Smooth muscle cell (in vitro differentiated cells): ENCODE results near the gene SEM1. TPM values are rescaled to one million over a fixed set of nuclear protein-coding genes. Genes with fewer than 3 reads are reported as not detected.

Experiments used
- DNase-seq: peaks from one replicate; lab custom pipeline; 2025; ENCODE audit not compliant: unreplicated experiment; lab: John Stamatoyannopoulos, UW
- H2AFZ ChIP-seq: fragments of 200-600 bp; sonication (generic); 2 replicates; pipeline ENCODE4 v1.6.0; 2016; ENCODE audit warnings: antibody characterized with exemption, low read depth, mild to moderate bottlenecking
- H3F3A ChIP-seq: fragments of 200-600 bp; sonication (generic); 2 replicates; pipeline ENCODE4 v1.6.0; 2017; ENCODE audit warnings: antibody characterized with exemption, low read depth
- H3K27ac ChIP-seq: fragments of 200-600 bp; sonication (generic); 2 replicates; pipeline ENCODE4 v1.5.1; 2016; ENCODE audit warnings: low read depth, mild to moderate bottlenecking
- H3K27me3 ChIP-seq: fragments of 200-600 bp; sonication (generic); 2 replicates; pipeline ENCODE4 v1.6.1; 2016; ENCODE audit warnings: low read depth, mild to moderate bottlenecking
- H3K36me3 ChIP-seq: fragments of 200-600 bp; sonication (generic); 2 replicates; pipeline ENCODE4 v1.5.1; 2016; ENCODE audit warnings: low read depth
- H3K4me1 ChIP-seq: fragments of 200-600 bp; sonication (generic); 2 replicates; pipeline ENCODE4 v1.5.1; 2016; ENCODE audit warnings: low read depth
- H3K4me2 ChIP-seq: fragments of 200-600 bp; sonication (generic); 2 replicates; pipeline ENCODE4 v1.6.0; 2016; ENCODE audit warnings: mild to moderate bottlenecking
- H3K4me3 ChIP-seq: fragments of 200-600 bp; sonication (generic); 2 replicates; pipeline ENCODE4 v1.5.1; 2016; ENCODE audit warnings: mild to moderate bottlenecking
- H3K79me2 ChIP-seq: fragments of 200-600 bp; sonication (generic); 2 replicates; pipeline ENCODE4 v1.6.0; 2016; ENCODE audit warnings: low read depth, mild to moderate bottlenecking
- H3K9ac ChIP-seq: fragments of 200-600 bp; sonication (generic); 2 replicates; pipeline ENCODE4 v1.6.0; 2016; ENCODE audit warnings: low read depth
- H3K9me3 ChIP-seq: fragments of 200-600 bp; sonication (generic); replicated peaks from 2 replicates; pipeline ENCODE4 v1.5.1; 2016; ENCODE audit warnings: low read depth
- H4K20me1 ChIP-seq: fragments of 200-600 bp; sonication (generic); 2 replicates; pipeline ENCODE4 v1.6.0; 2016; ENCODE audit warnings: low read depth
- WGBS: methylation state at CpG from one replicate; pipeline ENCODE4 v1.1.7; 2016; ENCODE audit warnings: low lambda C conversion rate; 5-methylcytosine and 5-hydroxymethylcytosine counted together
- polyA plus RNA-seq: library from polyadenylated mRNA; unstranded; fragments of >200 nt; fragmentation: Nextera tagmentation; extraction: Ambion mirVana; gene quantifications from 2 replicates; pipeline ENCODE4 v1.2.1, GENCODE V29; 2016
- total RNA-seq: library from RNA; depleted of rRNA; stranded (reverse); fragments of >200 nt; gene quantifications from 2 replicates; pipeline ENCODE4 v1.2.3, GENCODE V29; 2014
- TF ChIP-seq, protein P1 (sequence below): fragments of 200-600 bp; sonication (generic); IDR thresholded peaks from 2 replicates; pipeline ENCODE4 v1.5.1; 2017; ENCODE audit warnings: borderline replicate concordance, mild to moderate bottlenecking, antibody characterized with exemption; ENCODE audit not compliant: insufficient read depth, poor library complexity, severe bottlenecking

The SEM1 gene
- total and polyA plus RNA-seq, 2 experiments from 2014 or later, result 26.3 to 272 TPM

- Histone ChIP-seq H2AFZ (no peak overlapping the region), H3K4me1 (no peaks in the 10 kb centered on the region), H3F3A (no peaks in the 10 kb centered on the region), H4K20me1 (peaks cover 43% of the 10 kb centered on the region), H3K27ac (no peak overlapping the region), H3K79me2 (peaks cover 16% of the 10 kb centered on the region), H3K4me2 (no peak overlapping the region), H3K27me3 (no peaks in the 10 kb centered on the region), H3K9ac (no peak overlapping the region), H3K9me3 (no peaks in the 10 kb centered on the region), H3K4me3 (no peak overlapping the region), H3K36me3 (peaks cover 6% of the 10 kb centered on the region)
- no peak for DNase-seq
- TF ChIP-seq, protein P1, sequence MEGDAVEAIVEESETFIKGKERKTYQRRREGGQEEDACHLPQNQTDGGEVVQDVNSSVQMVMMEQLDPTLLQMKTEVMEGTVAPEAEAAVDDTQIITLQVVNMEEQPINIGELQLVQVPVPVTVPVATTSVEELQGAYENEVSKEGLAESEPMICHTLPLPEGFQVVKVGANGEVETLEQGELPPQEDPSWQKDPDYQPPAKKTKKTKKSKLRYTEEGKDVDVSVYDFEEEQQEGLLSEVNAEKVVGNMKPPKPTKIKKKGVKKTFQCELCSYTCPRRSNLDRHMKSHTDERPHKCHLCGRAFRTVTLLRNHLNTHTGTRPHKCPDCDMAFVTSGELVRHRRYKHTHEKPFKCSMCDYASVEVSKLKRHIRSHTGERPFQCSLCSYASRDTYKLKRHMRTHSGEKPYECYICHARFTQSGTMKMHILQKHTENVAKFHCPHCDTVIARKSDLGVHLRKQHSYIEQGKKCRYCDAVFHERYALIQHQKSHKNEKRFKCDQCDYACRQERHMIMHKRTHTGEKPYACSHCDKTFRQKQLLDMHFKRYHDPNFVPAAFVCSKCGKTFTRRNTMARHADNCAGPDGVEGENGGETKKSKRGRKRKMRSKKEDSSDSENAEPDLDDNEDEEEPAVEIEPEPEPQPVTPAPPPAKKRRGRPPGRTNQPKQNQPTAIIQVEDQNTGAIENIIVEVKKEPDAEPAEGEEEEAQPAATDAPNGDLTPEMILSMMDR, result no peak
- 91% methylated on average over 1 of the region's 1 CpG for WGBS
Observed at GRCh38 chr7:96685755-96686154, 23.9 kb downstream of the SEM1 start.

DNA sequence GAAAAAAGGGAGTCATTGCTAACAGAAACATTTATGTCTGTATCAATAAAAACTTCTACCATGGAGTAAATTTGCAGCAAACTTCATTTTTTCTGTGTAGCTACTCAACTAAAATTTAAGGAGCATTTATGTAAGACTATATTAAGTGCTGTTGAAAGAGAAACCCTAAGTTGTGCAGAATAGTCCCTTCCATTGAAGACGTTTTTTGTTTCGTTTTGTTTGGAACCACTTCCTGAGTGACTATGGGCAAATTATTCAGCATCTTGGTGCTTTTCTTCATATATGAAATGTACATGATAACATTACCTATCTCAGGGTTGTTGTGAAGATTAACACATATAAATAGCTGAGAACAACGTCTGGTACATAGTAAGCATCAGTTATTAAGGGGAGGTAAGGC, 24.3 kb downstream of the SEM1 start:
- 96% methylated on average over 3 of the region's 3 CpGs for WGBS
- no peaks in the 10 kb centered on the region for H3K27me3 ChIP-seq
- no peak overlapping the region for H3K4me2 ChIP-seq
- no peak overlapping the region for H3K9ac ChIP-seq
- H3K79me2 ChIP-seq, result peaks cover 12% of the 10 kb centered on the region
- H2AFZ ChIP-seq, result no peak overlapping the region
- H4K20me1 ChIP-seq, result peaks cover 39% of the 10 kb centered on the region
- H3K4me1 ChIP-seq, result no peaks in the 10 kb centered on the region
- H3K36me3 ChIP-seq, result peaks cover 6% of the 10 kb centered on the region
- no peaks in the 10 kb centered on the region for H3K9me3 ChIP-seq
- TF ChIP-seq, protein P1, result no peak
- no peak overlapping the region for H3K4me3 ChIP-seq
- no peak for DNase-seq
- no peaks in the 10 kb centered on the region for H3F3A ChIP-seq
- no peak overlapping the region for H3K27ac ChIP-seq

- H3K4me3 ChIP-seq, result no peak overlapping the region
- H3K9me3 ChIP-seq, result no peaks in the 10 kb centered on the region
- H3K9ac ChIP-seq, result no peak overlapping the region
- peaks cover 15% of the 10 kb centered on the region for H4K20me1 ChIP-seq
- WGBS, result 42% methylated on average over 4 of the region's 4 CpGs
- no peaks in the 10 kb centered on the region for H3K4me1 ChIP-seq
- no peak overlapping the region for H2AFZ ChIP-seq
- TF ChIP-seq, protein P1, result no peak
- no peaks in the 10 kb centered on the region for H3K79me2 ChIP-seq
- no peaks in the 10 kb centered on the region for H3K36me3 ChIP-seq
- no peak overlapping the region for H3K4me2 ChIP-seq
- DNase-seq, result no peak
- H3K27ac ChIP-seq, result no peak overlapping the region
- no peaks in the 10 kb centered on the region for H3F3A ChIP-seq
- no peaks in the 10 kb centered on the region for H3K27me3 ChIP-seq
Observed at GRCh38 chr7:96679886-96680285, 29.8 kb downstream of the SEM1 start.

DNA sequence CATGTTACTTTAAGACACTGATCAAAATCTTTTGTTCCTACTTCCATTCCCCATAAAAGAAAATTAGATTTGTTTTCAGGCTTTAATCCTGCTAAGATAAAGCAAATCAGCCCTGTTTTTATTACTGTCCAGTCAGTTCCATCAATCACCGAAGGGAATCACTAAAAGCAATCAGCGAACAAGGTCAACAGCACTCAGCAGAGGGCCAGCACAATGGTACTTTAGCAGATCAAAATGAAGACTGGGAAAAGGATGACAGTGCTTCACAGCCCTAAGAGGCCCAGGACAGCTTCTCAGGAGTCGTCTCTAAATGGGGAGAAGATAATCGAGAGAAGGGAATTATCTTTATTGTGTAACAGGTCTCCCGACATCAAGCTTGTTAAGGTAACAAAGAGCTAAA, 32.7 kb downstream of the SEM1 start:
- Histone ChIP-seq H4K20me1 (peaks cover 6% of the 10 kb centered on the region), H3K36me3 (no peaks in the 10 kb centered on the region), H2AFZ (no peak overlapping the region), H3K79me2 (no peaks in the 10 kb centered on the region), H3K4me3 (no peak overlapping the region), H3K9me3 (no peaks in the 10 kb centered on the region), H3K27ac (no peak overlapping the region), H3K4me1 (no peaks in the 10 kb centered on the region), H3K27me3 (no peaks in the 10 kb centered on the region), H3F3A (no peaks in the 10 kb centered on the region), H3K9ac (no peak overlapping the region), H3K4me2 (no peak overlapping the region)
- no peak for DNase-seq
- TF ChIP-seq, protein P1, result no peak
- WGBS, result 54% methylated on average over 5 of the region's 5 CpGs
